ENCODE measurements around the gene CT45A1.
"Not testable (repeated sequence)": the region's sequence is repeated elsewhere in the genome, so short reads cannot be mapped to it uniquely, and the experiment has no call there.

Gene CT45A1

DNA sequence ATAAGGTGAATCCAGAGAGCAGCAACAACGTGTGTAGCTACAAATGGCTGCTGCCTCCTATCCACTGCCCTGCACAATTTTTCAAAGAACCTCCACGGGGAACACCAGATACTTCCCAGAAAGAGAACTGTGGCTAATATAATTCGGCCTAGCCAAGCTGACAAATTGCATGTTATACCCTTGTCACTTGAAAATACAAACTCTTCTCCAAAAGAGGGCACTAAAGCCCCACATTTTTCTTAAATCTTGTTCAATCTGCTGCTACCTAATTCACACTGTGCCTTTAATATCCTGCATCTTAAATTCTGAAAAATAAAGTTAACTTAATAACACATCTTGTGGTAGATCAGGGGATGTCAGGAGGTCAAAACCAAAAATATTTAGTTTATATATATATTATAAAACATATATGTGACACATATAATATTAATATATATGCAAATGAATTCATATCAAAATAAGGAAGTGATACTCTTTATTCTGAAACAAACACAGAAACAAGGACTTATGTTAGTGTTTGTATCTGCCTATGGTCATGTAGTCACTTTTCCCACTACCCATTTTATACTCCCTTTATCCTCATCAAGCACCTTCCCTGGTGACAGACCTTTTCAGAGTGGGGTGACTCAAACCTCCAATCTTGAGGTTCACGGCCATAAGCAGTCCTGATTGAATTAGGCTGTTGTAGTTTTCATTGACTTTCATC lies 24.1 kb downstream of the CT45A1 start:
- TF ChIP-seq, protein P1, sequence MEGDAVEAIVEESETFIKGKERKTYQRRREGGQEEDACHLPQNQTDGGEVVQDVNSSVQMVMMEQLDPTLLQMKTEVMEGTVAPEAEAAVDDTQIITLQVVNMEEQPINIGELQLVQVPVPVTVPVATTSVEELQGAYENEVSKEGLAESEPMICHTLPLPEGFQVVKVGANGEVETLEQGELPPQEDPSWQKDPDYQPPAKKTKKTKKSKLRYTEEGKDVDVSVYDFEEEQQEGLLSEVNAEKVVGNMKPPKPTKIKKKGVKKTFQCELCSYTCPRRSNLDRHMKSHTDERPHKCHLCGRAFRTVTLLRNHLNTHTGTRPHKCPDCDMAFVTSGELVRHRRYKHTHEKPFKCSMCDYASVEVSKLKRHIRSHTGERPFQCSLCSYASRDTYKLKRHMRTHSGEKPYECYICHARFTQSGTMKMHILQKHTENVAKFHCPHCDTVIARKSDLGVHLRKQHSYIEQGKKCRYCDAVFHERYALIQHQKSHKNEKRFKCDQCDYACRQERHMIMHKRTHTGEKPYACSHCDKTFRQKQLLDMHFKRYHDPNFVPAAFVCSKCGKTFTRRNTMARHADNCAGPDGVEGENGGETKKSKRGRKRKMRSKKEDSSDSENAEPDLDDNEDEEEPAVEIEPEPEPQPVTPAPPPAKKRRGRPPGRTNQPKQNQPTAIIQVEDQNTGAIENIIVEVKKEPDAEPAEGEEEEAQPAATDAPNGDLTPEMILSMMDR (IDR thresholded peaks at IDR 0.05): no peak

GRCh38 chrX:135740681-135741149 lies 27.3 kb downstream of the CT45A1 start:
- TF ChIP-seq, protein P1 (IDR thresholded peaks at IDR 0.05): peak; percentile 53; the same call in 1 of the 2 replicates

GRCh38 chrX:135741192-135741715 lies 27.8 kb downstream of the CT45A1 start:
- TF ChIP-seq, protein P1 (IDR thresholded peaks at IDR 0.05): no peak

DNA sequence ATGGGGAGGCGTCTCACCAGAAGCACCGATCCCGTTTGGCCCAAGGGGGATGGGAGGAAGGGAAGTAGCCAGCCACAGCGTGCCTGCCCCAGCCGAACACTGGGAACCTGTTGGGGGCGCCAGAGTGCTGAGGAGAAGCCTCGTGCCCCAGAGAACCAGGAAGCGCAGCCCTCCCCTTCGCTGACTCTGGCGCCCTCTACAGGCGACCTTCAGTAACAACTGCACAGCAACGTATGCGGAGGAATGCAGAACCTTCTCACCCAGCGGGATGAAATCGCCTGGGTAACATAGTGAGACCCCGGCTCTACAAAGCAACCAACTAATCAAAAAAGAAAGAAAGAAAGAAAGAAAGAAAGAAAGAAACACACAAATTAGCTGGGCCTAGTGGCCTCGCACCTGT lies 54.7 kb downstream of the CT45A1 start, which contains the start of gene CT45A3:
CT45A3 (minus strand) TSS at position 101 of the 400 bp plus-strand sequence. CDS start 3,747 bp downstream, outside the sequence.
- TF ChIP-seq, protein P1 (IDR thresholded peaks at IDR 0.05): not testable (repeated sequence)

All from LNCAP (cell line).